ENCODE results near the gene SNX25. TPM values are rescaled to one million over a fixed set of nuclear protein-coding genes. Genes with fewer than 3 reads are reported as not detected.

The SNX25 gene
- total RNA-seq, 2 donors from 2014 or later = 13.3 to 30.6 TPM

- Histone ChIP-seq H3K27ac (no peak overlapping the region), H3K4me3 (no peak overlapping the region), H3K9me3 (no peaks in the 10 kb centered on the region), H3K36me3 (no peaks in the 10 kb centered on the region), H3K4me1 (no peaks in the 10 kb centered on the region), H3K27me3 (no peaks in the 10 kb centered on the region), H3K9ac (ENCODE audit: low read depth in 2 of 2, low read length in 2 of 2) (no peak overlapping the region)
- TF ChIP-seq CTCF (IDR thresholded peaks at IDR 0.05) = no peak
- intact Hi-C loops (cut with DNase I) = no loop called here
- no peak for DNase-seq
Observed at GRCh38 chr4:185344743-185345538, 135.5 kb downstream of the SNX25 start.

- DNase-seq = no peak
- Histone ChIP-seq H3K36me3 (no peaks in the 10 kb centered on the region), H3K9me3 (no peaks in the 10 kb centered on the region), H3K27ac (no peak overlapping the region), H3K9ac (ENCODE audit: low read depth in 2 of 2, low read length in 2 of 2) (no peak overlapping the region), H3K27me3 (no peaks in the 10 kb centered on the region), H3K4me3 (no peak overlapping the region), H3K4me1 (no peaks in the 10 kb centered on the region)
- intact Hi-C loops (cut with DNase I) = no loop called here
- no peak for TF ChIP-seq CTCF (IDR thresholded peaks at IDR 0.05)
Observed at GRCh38 chr4:185346975-185347601, 137.7 kb downstream of the SNX25 start.

GRCh38 chr4:185351691-185352090, 142.3 kb downstream of the SNX25 start:
- no peaks in the 10 kb centered on the region for H3K27me3 ChIP-seq
- intact Hi-C loops (cut with DNase I) = no loop called here
- H3K4me1 ChIP-seq = no peaks in the 10 kb centered on the region
- H3K9ac ChIP-seq (ENCODE audit: low read depth in 2 of 2, low read length in 2 of 2) = no peak overlapping the region
- H3K27ac ChIP-seq = no peak overlapping the region
- DNase-seq = no peak
- H3K9me3 ChIP-seq = no peaks in the 10 kb centered on the region
- H3K36me3 ChIP-seq = no peaks in the 10 kb centered on the region
- H3K4me3 ChIP-seq = no peak overlapping the region
- no peak for TF ChIP-seq CTCF (IDR thresholded peaks at IDR 0.05)

- no peaks in the 10 kb centered on the region for H3K9me3 ChIP-seq
- intact Hi-C loops (cut with DNase I) = no loop called here
- no peak overlapping the region for H3K9ac ChIP-seq (ENCODE audit: low read depth in 2 of 2, low read length in 2 of 2)
- H3K4me1 ChIP-seq = no peaks in the 10 kb centered on the region
- no peak for DNase-seq
- H3K4me3 ChIP-seq = no peak overlapping the region
- no peaks in the 10 kb centered on the region for H3K36me3 ChIP-seq
- TF ChIP-seq CTCF (IDR thresholded peaks at IDR 0.05) = no peak
- H3K27me3 ChIP-seq = no peaks in the 10 kb centered on the region
- no peak overlapping the region for H3K27ac ChIP-seq
Observed at GRCh38 chr4:185352202-185352601, 142.8 kb downstream of the SNX25 start.

GRCh38 chr4:185352741-185353140, 143.3 kb downstream of the SNX25 start:
- DNase-seq = no peak
- Histone ChIP-seq H3K27ac (no peak overlapping the region), H3K4me1 (no peaks in the 10 kb centered on the region), H3K27me3 (no peaks in the 10 kb centered on the region), H3K36me3 (no peaks in the 10 kb centered on the region), H3K9ac (ENCODE audit: low read depth in 2 of 2, low read length in 2 of 2) (no peak overlapping the region), H3K9me3 (no peaks in the 10 kb centered on the region), H3K4me3 (no peak overlapping the region)
- intact Hi-C loops (cut with DNase I) = no loop called here
- no peak for TF ChIP-seq CTCF (IDR thresholded peaks at IDR 0.05)

All from colonic mucosa (tissue), 4 donors.